ENCODE measurements around the gene NMT2. TPM values are rescaled to one million over a fixed set of nuclear protein-coding genes. Genes with fewer than 3 reads are reported as not detected.

Gene NMT2
- total RNA-seq, 2 experiments from 2014 or later: 0.72 to 0.82 TPM

DNA sequence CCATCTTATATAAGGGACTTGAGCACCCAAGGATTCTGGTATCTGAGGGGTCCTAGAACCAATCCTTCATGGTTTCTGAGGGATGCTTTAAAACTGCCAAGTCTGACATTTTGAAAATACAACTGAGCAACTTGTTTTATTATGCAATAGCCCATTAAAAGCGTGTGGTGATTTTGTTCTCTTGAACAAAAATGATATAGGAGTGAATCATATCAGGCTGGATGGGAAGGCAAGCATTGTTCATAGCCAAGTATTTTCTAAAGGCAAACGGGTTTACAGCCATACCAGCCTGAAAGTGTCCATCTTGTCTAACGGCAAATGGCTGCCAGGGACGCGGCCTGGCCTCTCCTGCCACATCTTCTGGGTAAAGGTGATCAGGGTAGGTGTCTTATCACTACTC is 48.0 kb downstream of the NMT2 start:
- ChIA-PET POLR2A (no interaction called here), CTCF (ENCODE audit: unreplicated experiment) (no interaction called here)
- H3K9me3 ChIP-seq (ENCODE audit: low read length): no peaks in the 10 kb centered on the region
- no peaks in the 10 kb centered on the region for H3K4me1 ChIP-seq (ENCODE audit: insufficient read depth, low read length, poor library complexity, severe bottlenecking)
- H3K79me2 ChIP-seq (ENCODE audit: insufficient read depth, low read depth, low read length): no peaks in the 10 kb centered on the region
- no peaks in the 10 kb centered on the region for H3K9me2 ChIP-seq (ENCODE audit: insufficient read depth, low read length)
- DNase-seq (ENCODE audit: low spot score): no peak
- no peak overlapping the region for H3K27ac ChIP-seq (ENCODE audit: low read depth, low read length, poor library complexity, severe bottlenecking)
- H3K4me3 ChIP-seq (ENCODE audit: low read depth, low read length, poor library complexity, severe bottlenecking): no peak overlapping the region
- TF ChIP-seq, protein P1, sequence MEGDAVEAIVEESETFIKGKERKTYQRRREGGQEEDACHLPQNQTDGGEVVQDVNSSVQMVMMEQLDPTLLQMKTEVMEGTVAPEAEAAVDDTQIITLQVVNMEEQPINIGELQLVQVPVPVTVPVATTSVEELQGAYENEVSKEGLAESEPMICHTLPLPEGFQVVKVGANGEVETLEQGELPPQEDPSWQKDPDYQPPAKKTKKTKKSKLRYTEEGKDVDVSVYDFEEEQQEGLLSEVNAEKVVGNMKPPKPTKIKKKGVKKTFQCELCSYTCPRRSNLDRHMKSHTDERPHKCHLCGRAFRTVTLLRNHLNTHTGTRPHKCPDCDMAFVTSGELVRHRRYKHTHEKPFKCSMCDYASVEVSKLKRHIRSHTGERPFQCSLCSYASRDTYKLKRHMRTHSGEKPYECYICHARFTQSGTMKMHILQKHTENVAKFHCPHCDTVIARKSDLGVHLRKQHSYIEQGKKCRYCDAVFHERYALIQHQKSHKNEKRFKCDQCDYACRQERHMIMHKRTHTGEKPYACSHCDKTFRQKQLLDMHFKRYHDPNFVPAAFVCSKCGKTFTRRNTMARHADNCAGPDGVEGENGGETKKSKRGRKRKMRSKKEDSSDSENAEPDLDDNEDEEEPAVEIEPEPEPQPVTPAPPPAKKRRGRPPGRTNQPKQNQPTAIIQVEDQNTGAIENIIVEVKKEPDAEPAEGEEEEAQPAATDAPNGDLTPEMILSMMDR (conservative IDR thresholded peaks at IDR 0.05; ENCODE audit: low read length): no peak
- no peak for TF ChIP-seq EZH2phosphoT487 (IDR thresholded peaks at IDR 0.05; ENCODE audit: borderline replicate concordance, low read depth, low read length)
- BruUV-seq (replicated peaks): no TSS peak
- intact Hi-C loops (cut with micrococcal nuclease; ENCODE audit: unreplicated experiment): no loop called here
- H3K4me2 ChIP-seq (ENCODE audit: low read length): no peak overlapping the region
- H3K36me3 ChIP-seq (ENCODE audit: insufficient read depth, low read length): no peaks in the 10 kb centered on the region
- H2AFZ ChIP-seq (ENCODE audit: low read length): no peak overlapping the region
- H4K20me1 ChIP-seq (ENCODE audit: insufficient read depth, low read length): no peaks in the 10 kb centered on the region

GRCh38 chr10:15118615-15119014 is 49.9 kb downstream of the NMT2 start:
- H3K4me2 ChIP-seq (ENCODE audit: low read length): no peak overlapping the region
- no peak overlapping the region for H3K27ac ChIP-seq (ENCODE audit: low read depth, low read length, poor library complexity, severe bottlenecking)
- no peak overlapping the region for H3K4me3 ChIP-seq (ENCODE audit: low read depth, low read length, poor library complexity, severe bottlenecking)
- ChIA-PET POLR2A (no interaction called here), CTCF (ENCODE audit: unreplicated experiment) (no interaction called here)
- no peaks in the 10 kb centered on the region for H4K20me1 ChIP-seq (ENCODE audit: insufficient read depth, low read length)
- no peaks in the 10 kb centered on the region for H3K9me2 ChIP-seq (ENCODE audit: insufficient read depth, low read length)
- no peaks in the 10 kb centered on the region for H3K9me3 ChIP-seq (ENCODE audit: low read length)
- no peak overlapping the region for H2AFZ ChIP-seq (ENCODE audit: low read length)
- intact Hi-C loops (cut with micrococcal nuclease; ENCODE audit: unreplicated experiment): no loop called here
- no TSS peak for BruUV-seq (replicated peaks)
- no peak for TF ChIP-seq EZH2phosphoT487 (IDR thresholded peaks at IDR 0.05; ENCODE audit: borderline replicate concordance, low read depth, low read length)
- no peaks in the 10 kb centered on the region for H3K4me1 ChIP-seq (ENCODE audit: insufficient read depth, low read length, poor library complexity, severe bottlenecking)
- H3K79me2 ChIP-seq (ENCODE audit: insufficient read depth, low read depth, low read length): no peaks in the 10 kb centered on the region
- no peaks in the 10 kb centered on the region for H3K36me3 ChIP-seq (ENCODE audit: insufficient read depth, low read length)
- DNase-seq (ENCODE audit: low spot score): no peak

DNA sequence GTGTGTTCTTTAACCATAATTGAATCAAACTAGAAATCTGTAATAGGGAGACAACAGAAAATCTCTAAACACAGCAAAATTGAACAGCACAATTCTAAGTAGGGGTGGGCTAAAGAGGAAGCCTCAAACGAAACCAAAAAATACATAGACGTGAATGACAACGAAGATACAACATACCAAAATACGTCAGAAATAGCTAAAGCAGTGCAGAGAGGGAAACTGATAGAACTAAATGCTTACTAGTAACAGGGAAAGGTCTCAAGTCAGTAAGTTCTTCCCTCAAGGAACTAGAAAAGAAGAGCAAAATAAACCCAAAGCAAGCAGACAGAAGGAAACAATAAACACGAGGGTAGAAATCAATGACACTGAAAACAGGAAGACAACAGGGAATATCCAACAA is 52.3 kb downstream of the NMT2 start:
- no peak for TF ChIP-seq EZH2phosphoT487 (IDR thresholded peaks at IDR 0.05; ENCODE audit: borderline replicate concordance, low read depth, low read length)
- TF ChIP-seq, protein P1 (conservative IDR thresholded peaks at IDR 0.05; ENCODE audit: low read length): no peak
- Histone ChIP-seq H3K9me3 (ENCODE audit: low read length) (no peaks in the 10 kb centered on the region), H3K4me1 (ENCODE audit: insufficient read depth, low read length, poor library complexity, severe bottlenecking) (no peaks in the 10 kb centered on the region), H4K20me1 (ENCODE audit: insufficient read depth, low read length) (no peaks in the 10 kb centered on the region), H3K79me2 (ENCODE audit: insufficient read depth, low read depth, low read length) (no peaks in the 10 kb centered on the region), H3K4me3 (ENCODE audit: low read depth, low read length, poor library complexity, severe bottlenecking) (no peak overlapping the region), H3K4me2 (ENCODE audit: low read length) (no peak overlapping the region), H3K27ac (ENCODE audit: low read depth, low read length, poor library complexity, severe bottlenecking) (no peak overlapping the region), H3K9me2 (ENCODE audit: insufficient read depth, low read length) (no peaks in the 10 kb centered on the region), H3K36me3 (ENCODE audit: insufficient read depth, low read length) (no peaks in the 10 kb centered on the region; the same call in 1 of the 2 replicates), H2AFZ (ENCODE audit: low read length) (no peak overlapping the region)
- DNase-seq (ENCODE audit: low spot score): no peak
- CTCF ChIA-PET (ENCODE audit: unreplicated experiment): no interaction called here
- POLR2A ChIA-PET: no interaction called here
- intact Hi-C loops (cut with micrococcal nuclease; ENCODE audit: unreplicated experiment): no loop called here
- BruUV-seq (replicated peaks): no TSS peak
